HG03460 (cell line): Measurements from ENCODE around the gene CSRNP3.
"Not testable (repeated sequence)": the region's sequence is repeated elsewhere in the genome, so short reads cannot be mapped to it uniquely, and the experiment has no call there.

Source experiments
- ATAC-seq: cut with Tn5 transposase; IDR thresholded peaks from one replicate; pipeline ENCODE4 v1.9.1; 2021; ENCODE audit not compliant: unreplicated experiment

The CSRNP3 gene

DNA sequence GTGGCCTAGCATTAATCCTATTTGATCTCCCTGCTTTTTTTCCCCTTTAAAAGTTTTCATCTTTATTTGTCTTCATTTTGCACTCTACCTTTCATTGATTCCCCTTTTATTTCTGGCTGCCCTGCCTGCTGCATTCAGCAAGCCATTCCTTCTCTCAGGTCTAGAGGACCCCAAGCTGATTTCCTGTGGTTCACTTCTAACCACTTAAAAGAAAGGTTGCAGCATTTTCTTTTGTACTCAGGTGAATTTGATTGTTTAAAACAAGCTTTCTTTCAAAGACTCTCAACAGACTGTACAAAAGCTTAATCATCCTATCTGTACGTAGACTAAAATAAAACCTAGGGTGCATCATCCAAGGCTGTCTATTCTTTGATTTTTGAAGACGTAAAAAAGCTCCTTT, 160.3 kb downstream of the CSRNP3 start:
- no peak for ATAC-seq

GRCh38 chr2:165630236-165630635, 160.7 kb downstream of the CSRNP3 start:
- no peak for ATAC-seq

- no peak for ATAC-seq
These were observed 161.6 kb downstream of the CSRNP3 start for GRCh38 chr2:165631089-165631488.

DNA sequence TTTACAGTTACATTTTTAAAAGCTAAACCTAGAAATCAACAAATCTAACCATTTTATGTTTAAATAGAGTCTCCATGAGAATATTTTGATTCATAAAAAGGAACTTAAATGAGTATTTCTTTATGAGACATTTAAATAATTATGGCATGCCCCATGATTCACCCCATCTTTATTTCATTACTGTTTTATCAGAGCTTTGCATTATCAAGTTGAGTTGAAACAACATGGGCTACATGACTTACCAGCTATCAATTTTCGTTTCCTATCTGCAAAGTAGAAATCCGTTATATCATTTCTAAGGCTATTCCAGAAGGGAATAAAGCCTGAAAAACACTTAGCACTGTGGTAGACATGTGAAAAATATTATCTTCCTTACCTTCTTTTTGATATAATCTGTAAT, 163.1 kb downstream of the CSRNP3 start:
- ATAC-seq: no peak

DNA sequence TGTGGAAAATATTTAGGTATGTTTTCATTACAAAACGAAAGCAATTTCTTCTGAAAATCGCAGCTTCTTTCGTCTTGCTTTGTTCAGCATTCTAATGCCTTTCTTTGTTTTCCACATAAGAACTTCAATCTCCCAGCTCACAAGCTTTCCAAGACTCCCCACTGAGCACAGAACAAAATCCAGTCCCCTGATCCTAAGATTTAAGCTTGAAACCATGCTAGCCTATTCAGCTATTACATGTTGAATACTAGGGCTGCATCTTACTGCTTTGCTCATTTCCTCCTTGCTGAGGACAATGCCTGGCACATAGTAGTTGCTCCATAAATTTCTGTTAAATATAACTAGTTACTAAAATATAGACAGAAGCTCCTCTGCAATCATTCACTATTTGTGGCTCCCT, 163.9 kb downstream of the CSRNP3 start:
- no peak for ATAC-seq

DNA sequence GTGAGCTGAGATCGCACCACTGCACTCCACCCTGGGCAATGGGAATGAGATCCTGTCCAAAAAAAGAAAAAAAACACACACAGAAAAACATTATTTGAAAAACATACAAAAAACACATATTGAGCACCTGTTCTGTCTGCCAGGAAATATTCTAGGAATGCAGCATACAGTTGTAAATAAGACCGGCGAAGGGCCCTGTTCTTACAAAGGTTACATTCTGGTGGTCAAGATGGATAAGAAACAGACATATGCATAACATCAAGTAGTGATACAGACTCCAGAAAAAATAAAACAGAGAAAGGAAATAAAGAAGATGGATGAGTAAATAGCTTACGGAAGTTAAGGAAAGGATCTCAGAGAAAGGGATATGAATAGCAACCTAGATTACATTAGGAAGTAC, 164.8 kb downstream of the CSRNP3 start:
- no peak for ATAC-seq

DNA sequence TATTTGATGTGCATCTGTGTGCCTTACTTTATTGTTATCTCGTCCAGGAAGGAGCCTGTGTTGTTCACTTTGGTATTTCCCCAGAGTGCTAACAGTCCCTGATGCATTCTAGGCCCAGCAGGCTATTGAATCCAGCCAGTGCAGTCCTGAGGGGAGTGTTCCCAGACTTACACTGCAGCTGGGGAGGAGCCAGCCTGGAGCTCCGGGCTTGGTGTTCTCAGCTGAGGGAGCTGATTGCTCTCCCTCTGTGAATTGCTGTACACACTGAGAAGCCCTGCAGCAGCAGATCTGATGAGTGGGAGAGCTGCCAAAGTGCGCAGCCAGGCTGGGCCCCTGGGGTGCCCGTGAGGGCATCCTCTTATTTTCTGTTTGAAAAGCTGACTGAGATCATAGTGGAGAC, 165.4 kb downstream of the CSRNP3 start:
- ATAC-seq: no peak

GRCh38 chr2:165635532-165635931, 166.0 kb downstream of the CSRNP3 start:
- ATAC-seq: no peak

DNA sequence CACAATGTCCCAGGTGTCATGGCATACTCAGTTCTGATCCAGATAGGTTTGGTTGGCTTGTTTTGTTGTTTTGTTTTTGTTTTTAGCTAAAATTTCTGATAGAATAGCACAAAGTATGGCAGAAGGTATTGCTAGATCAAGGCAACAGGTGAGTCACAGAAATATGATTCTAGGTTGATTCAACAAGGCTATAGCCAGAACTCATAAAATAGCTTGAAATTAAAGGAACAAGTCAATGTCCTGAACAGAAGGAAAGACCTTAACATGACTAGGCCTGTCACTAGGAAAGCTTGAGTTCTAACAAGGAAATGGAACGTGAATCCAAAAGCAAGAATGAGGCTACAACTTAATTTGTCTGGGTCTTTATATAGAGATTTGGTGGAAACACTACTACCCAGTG, 167.5 kb downstream of the CSRNP3 start:
- ATAC-seq: no peak

GRCh38 chr2:165637396-165637795, 167.9 kb downstream of the CSRNP3 start:
- no peak for ATAC-seq

- no peak for ATAC-seq
These were observed 170.0 kb downstream of the CSRNP3 start for GRCh38 chr2:165639504-165639903.

- ATAC-seq: no peak
These were observed 170.9 kb downstream of the CSRNP3 start for GRCh38 chr2:165640247-165640929.

DNA sequence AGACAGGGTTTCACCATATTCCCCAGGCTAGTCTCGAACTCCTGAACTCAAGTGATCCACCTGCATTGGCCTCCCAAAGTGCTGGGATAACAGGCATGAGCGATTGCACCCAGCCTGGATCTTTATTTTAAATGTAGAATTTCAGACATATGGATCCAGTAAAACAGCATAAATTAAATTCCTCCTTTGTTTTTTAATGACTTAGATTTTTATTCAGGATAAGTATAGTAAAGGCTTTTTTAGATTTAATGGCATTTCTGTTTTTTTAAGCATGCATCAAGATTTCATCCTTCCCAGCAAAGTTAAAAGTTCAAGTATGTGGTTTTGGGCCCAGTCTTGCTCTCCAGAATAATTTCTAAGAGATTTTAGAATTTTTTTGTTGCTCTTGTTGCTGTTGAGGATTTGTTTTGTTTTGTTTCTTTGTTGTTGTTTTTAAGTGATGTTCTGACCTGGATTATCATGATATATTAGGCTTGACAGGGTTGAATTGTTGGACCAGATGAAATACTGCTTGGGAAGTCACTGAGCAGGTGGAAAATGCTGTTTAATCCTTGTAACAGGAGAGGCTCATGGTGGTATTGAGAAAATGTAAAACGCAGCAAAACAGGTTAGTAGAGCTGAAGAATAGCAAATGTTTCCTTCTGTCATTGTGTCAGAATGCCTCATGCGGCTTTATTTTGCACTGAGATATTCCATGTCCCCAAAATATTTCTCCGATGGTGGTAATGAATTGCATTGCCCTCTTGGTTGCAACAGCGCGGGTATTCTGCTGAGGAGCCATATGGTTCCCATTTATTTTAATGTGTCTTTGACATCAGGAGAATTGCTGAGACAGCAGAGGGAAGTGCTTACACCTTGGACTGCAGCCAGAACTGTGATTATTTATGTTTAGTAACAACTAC, 176.7 kb downstream of the CSRNP3 start:
- ATAC-seq: no peak

DNA sequence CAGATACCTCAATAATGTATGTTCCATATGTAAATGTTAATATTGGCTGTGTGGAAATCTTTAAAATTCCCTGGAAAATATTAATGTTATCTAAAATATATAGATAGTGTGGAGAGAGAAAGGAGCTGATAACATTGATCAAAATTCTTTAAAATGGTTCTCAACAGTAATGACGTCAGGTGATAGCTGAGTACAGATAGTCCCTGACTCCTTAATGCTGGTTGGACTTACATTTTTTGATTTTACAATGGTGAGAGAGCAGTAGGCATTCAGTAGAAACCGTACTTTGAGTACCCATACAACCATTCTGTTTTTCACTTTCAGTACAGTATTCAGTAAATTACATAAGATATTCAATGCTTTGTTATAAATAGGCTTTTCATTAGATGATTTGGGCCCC, 177.9 kb downstream of the CSRNP3 start:
- no peak for ATAC-seq

- no peak for ATAC-seq
These were observed 179.3 kb downstream of the CSRNP3 start for GRCh38 chr2:165648801-165649200.

- no peak for ATAC-seq
These were observed 181.7 kb downstream of the CSRNP3 start for GRCh38 chr2:165651233-165651632.

- no peak for ATAC-seq
These were observed 186.2 kb downstream of the CSRNP3 start for GRCh38 chr2:165655661-165656060.

GRCh38 chr2:165660361-165660760, 190.9 kb downstream of the CSRNP3 start:
- no peak for ATAC-seq

DNA sequence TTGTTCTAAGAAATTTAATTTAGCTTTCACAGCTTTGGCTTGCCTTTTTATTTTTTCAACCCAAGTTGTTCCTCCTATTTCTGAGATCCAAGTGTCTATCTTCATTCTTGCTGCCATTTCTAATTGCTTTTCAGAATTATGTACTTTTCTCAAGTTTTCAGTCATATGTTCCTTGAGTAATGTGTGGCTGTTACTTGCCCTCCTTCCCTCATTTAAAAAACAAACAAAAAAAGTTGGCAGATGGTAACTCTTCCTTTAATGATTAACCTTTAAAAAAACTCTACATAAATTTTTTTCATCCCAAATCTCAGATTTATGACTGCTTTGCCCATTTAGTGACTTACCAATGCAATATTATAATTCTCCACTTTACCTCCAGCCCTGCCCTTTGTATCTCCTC, 193.2 kb downstream of the CSRNP3 start:
- no peak for ATAC-seq

DNA sequence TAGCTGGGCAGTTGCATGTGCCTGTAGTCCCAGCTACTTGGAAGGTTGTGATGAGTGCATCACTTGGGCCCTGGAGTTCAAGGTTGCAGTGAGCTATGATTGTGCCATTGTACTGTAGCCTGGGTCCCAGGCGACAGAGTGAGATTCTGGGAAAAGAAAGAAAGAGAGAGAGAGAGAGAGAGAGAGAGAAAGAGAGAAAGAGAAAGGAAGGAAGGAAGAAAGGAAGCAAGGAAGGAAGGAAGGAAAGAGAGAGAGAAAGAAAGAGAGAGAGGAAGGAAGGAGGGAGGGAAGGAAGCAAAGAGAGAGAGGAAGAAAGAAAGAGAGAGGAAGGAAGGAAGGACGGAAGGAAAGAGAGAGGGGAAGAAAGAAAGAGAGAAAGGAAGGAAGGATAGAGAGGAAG, 196.1 kb downstream of the CSRNP3 start:
- no peak for ATAC-seq

DNA sequence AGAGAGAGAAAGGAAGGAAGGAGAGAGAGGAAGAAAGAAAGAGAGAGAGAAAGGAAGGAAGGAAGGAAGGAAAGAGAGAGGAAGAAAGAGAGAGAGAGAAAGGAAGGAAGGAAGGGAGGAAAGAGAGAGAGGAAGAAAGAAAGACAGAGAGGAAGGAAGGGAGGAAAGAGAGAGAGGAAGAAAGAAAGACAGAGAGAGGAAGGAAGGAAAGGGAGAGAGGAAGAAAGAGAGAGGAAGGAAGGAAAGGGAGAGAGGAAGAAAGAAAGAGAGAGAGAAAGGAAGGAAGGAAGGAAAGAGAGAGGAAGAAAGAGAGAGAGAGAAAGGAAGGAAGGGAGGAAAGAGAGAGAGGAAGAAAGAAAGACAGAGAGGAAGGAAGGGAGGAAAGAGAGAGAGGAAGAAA, 196.6 kb downstream of the CSRNP3 start:
- not testable (repeated sequence) for ATAC-seq

DNA sequence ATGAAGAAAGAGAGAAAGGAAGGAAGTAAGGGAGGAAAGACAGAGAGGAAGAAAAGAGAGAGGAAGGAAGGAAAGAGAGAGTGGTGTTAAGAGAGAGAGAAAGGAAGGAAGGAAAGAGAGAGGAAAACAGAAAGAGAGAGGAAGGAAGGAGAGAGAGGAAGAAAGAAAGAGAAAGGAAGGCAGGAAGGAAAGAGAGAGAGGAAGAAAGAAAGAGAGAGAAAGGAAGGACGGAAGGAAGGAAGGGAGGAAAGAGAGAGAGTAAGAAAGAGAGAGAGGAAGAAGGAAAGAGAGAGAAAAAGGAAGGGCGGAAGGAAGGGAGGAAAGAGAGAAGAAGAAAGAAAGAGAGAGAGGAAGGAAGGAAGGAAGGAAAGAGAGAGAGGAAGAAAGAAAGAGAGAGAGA, 197.1 kb downstream of the CSRNP3 start:
- ATAC-seq: no peak
